Keratinocyte (primary cell): Measurements from ENCODE around the gene DENND2C.

Source experiments
- EZH2 ChIP-seq: IDR thresholded peaks from one replicate; pipeline ENCODE4 v1.6.1; 2012; ENCODE audit warnings: inconsistent platforms, mild to moderate bottlenecking, low read length, moderate library complexity
- TF ChIP-seq, protein P1 (sequence below), 3 experiments: IDR thresholded peaks in 1 of 3; conservative IDR thresholded peaks in 1 of 3; optimal IDR thresholded peaks in 1 of 3; 2 replicates in 2 of 3; 3 replicates in 1 of 3; pipeline versions ENCODE3 to v1.5.1; 2011; ENCODE audit warnings: low read length in 3 of 3, mild to moderate bottlenecking in 3 of 3, moderate library complexity in 2 of 3, control low read depth in 1 of 3, inconsistent platforms in 1 of 3; ENCODE audit not compliant: insufficient read depth in 2 of 3; ENCODE audit errors: extremely low read depth in 1 of 3

DNA sequence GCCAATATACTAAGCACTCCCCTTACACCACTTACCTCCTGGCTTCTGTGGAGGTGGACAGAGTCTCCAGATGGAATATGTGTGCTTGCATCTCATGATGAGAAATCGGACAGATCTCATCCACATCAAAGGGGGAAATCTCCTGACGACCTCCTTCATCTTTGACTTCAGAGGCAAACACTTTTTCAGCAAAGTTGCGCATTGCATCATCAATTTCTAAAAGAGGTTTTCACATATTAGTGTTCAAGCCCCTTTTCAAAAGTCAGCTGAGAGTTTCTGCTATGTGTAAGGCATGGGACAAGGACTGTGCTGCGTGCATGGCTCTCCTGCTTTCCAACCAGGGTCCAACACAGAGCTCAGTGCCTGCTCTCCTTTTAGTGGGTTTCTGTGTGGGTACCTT lies 18.7 kb upstream of the DENND2C start:
- no peak for TF ChIP-seq EZH2
- TF ChIP-seq, protein P1, sequence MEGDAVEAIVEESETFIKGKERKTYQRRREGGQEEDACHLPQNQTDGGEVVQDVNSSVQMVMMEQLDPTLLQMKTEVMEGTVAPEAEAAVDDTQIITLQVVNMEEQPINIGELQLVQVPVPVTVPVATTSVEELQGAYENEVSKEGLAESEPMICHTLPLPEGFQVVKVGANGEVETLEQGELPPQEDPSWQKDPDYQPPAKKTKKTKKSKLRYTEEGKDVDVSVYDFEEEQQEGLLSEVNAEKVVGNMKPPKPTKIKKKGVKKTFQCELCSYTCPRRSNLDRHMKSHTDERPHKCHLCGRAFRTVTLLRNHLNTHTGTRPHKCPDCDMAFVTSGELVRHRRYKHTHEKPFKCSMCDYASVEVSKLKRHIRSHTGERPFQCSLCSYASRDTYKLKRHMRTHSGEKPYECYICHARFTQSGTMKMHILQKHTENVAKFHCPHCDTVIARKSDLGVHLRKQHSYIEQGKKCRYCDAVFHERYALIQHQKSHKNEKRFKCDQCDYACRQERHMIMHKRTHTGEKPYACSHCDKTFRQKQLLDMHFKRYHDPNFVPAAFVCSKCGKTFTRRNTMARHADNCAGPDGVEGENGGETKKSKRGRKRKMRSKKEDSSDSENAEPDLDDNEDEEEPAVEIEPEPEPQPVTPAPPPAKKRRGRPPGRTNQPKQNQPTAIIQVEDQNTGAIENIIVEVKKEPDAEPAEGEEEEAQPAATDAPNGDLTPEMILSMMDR (optimal IDR thresholded peaks at IDR 0.05 in 1 of 3, IDR thresholded peaks at IDR 0.05 in 1 of 3, conservative IDR thresholded peaks at IDR 0.05 in 1 of 3; ENCODE audit: extremely low read depth in 1 of 3, insufficient read depth in 2 of 3, low read length in 3 of 3) = no peak
